Transverse colon (tissue), 4 donors: ENCODE results near the gene AHR.

Experiments used
- EP300 ChIP-seq: sonication (generic); formaldehyde crosslinking; IDR thresholded peaks from one replicate; pipeline ENCODE4 v1.6.1; 2017; ENCODE audit warnings: antibody characterized with exemption, low read depth
- POLR2A ChIP-seq: fragments of 450-650 bp; IDR thresholded peaks from one replicate; pipeline ENCODE4 v1.6.1; 2016; ENCODE audit warnings: antibody characterized with exemption, mild to moderate bottlenecking, moderate library complexity
- POLR2AphosphoS5 ChIP-seq, 3 donors: sonication (generic); formaldehyde crosslinking; IDR thresholded peaks; one replicate each; pipeline ENCODE4 v1.6.1; 2016; ENCODE audit warnings: antibody characterized with exemption in 3 of 3
- TF ChIP-seq, protein P1 (sequence below), 5 experiments: fragments of 200-600 bp in 3 of 5; fragments of 450-650 bp in 2 of 5; sonication (generic) in 3 of 5; IDR thresholded peaks; 1 replicate in 2 of 5; 2 replicates in 3 of 5; pipeline ENCODE4 v1.5.1; 2016 to 2017; ENCODE audit warnings: antibody characterized with exemption in 5 of 5, inconsistent platforms in 3 of 5, mild to moderate bottlenecking in 2 of 5, moderate library complexity in 1 of 5

DNA sequence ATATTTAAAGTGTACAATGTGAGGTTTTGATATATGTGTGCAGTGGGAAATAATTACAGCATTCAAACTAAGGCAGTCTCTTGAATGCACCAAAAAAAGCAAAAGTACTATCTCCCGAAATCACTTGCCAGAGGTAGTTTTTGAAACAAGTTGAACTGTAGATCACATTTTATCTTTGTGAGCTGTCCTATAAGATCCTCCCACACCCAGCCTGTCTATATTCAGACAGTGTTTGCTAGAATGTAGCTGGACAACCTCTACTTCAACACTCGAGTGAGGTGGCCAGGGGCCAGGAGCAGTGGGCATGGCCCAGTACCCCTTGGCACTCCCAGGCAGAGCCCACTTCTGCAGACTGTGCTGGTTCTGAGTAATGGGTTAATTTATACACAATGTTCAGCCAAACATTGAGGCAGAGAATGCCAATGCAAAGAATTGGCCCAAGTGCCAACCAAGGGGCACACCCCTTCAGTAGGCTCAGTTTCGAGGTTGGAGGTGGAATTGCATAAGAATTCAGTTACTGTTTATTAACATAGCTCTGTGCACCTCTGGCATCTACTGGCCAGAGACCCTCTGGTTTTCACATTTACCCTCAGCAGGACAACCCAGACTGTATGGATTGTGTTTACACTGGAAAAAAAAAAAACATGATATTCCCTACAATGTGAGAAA lies 70.5 kb downstream of the AHR start:
- TF ChIP-seq, protein P1, sequence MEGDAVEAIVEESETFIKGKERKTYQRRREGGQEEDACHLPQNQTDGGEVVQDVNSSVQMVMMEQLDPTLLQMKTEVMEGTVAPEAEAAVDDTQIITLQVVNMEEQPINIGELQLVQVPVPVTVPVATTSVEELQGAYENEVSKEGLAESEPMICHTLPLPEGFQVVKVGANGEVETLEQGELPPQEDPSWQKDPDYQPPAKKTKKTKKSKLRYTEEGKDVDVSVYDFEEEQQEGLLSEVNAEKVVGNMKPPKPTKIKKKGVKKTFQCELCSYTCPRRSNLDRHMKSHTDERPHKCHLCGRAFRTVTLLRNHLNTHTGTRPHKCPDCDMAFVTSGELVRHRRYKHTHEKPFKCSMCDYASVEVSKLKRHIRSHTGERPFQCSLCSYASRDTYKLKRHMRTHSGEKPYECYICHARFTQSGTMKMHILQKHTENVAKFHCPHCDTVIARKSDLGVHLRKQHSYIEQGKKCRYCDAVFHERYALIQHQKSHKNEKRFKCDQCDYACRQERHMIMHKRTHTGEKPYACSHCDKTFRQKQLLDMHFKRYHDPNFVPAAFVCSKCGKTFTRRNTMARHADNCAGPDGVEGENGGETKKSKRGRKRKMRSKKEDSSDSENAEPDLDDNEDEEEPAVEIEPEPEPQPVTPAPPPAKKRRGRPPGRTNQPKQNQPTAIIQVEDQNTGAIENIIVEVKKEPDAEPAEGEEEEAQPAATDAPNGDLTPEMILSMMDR (IDR thresholded peaks at IDR 0.05) = no peak
- TF ChIP-seq POLR2AphosphoS5 (IDR thresholded peaks at IDR 0.05) (no peak), POLR2A (no peak), EP300 (no peak)
